Thymus (tissue), 11 donors: ENCODE results near the gene KRT86. TPM values are rescaled to one million over a fixed set of nuclear protein-coding genes. Genes with fewer than 3 reads are reported as not detected.
"Not testable (repeated sequence)": the region's sequence is repeated elsewhere in the genome, so short reads cannot be mapped to it uniquely, and the experiment has no call there.

Source experiments
- DNase-seq, 9 donors: peaks; one replicate each; pipeline ENCODE4 v3.0.0-alpha.2; 2013; ENCODE audit warnings: low spot score in 9 of 9, low read depth in 6 of 9, missing footprints in 1 of 9
- H3K27ac ChIP-seq, 2 donors: one replicate each; pipeline ENCODE4 v1.5.1; 2013; ENCODE audit warnings: control low read depth in 1 of 2, low read depth in 1 of 2, low read length in 1 of 2, mild to moderate bottlenecking in 1 of 2, moderate library complexity in 1 of 2
- H3K27me3 ChIP-seq, 2 donors: one replicate each; pipeline ENCODE4 v1.5.1; 2013; ENCODE audit warnings: low read length in 1 of 2; ENCODE audit not compliant: control insufficient read depth in 2 of 2, insufficient read depth in 1 of 2
- H3K36me3 ChIP-seq, 2 donors: one replicate each; pipeline ENCODE4 v1.5.1; 2013; ENCODE audit warnings: low read length in 1 of 2, mild to moderate bottlenecking in 1 of 2, moderate library complexity in 1 of 2; ENCODE audit not compliant: control insufficient read depth in 2 of 2, insufficient read depth in 2 of 2
- H3K4me1 ChIP-seq, 2 donors: one replicate each; pipeline ENCODE4 v1.5.1; 2013; ENCODE audit warnings: low read length in 2 of 2; ENCODE audit not compliant: control insufficient read depth in 2 of 2, insufficient read depth in 2 of 2
- H3K4me3 ChIP-seq, 2 donors: one replicate each; pipeline ENCODE4 v1.5.1; 2013; ENCODE audit warnings: low read length in 2 of 2, control low read depth in 1 of 2, mild to moderate bottlenecking in 1 of 2
- H3K9me3 ChIP-seq, 2 donors: one replicate each; pipeline ENCODE4 v1.5.1; 2013; ENCODE audit warnings: low read length in 1 of 2, mild to moderate bottlenecking in 1 of 2; ENCODE audit not compliant: control insufficient read depth in 2 of 2, insufficient read depth in 1 of 2
- WGBS: extraction: QIAGEN DNeasy Blood & Tissue Kit; methylation state at CpG from one replicate; pipeline ENCODE4 v1.1.7; 2013; 5-methylcytosine and 5-hydroxymethylcytosine counted together
- polyA plus RNA-seq: library from polyadenylated mRNA; stranded (reverse); fragments of 200-250 nt; gene quantifications from one replicate; pipeline ENCODE4 v1.2.3, GENCODE V29; 2013
- total RNA-seq: library from RNA; stranded (reverse); fragments of 120-200 nt; gene quantifications from one replicate; pipeline ENCODE4 v1.2.4, GENCODE V29; 2013
- donor health status: healthy.

Gene KRT86
- total and polyA plus RNA-seq, 2 donors = 0.42 to 1.4 TPM

GRCh38 chr12:52254965-52255751 is 19.3 kb upstream of the KRT86 start:
- H3K36me3 ChIP-seq = no peaks in the 10 kb centered on the region
- no peak overlapping the region for H3K27ac ChIP-seq
- peaks cover 0 to 2% of the 10 kb centered on the region in 2 donors for H3K4me1 ChIP-seq
- DNase-seq = no peak
- H3K4me3 ChIP-seq = no peak overlapping the region
- WGBS = 94% methylated on average over 7 of the region's 7 CpGs
- peaks cover 34 to 91% of the 10 kb centered on the region in 2 donors for H3K27me3 ChIP-seq
- H3K9me3 ChIP-seq = peaks cover 0 to 1% of the 10 kb centered on the region in 2 donors

GRCh38 chr12:52255926-52256583 is 18.4 kb upstream of the KRT86 start:
- H3K27me3 ChIP-seq = peaks cover 31 to 91% of the 10 kb centered on the region in 2 donors
- H3K4me1 ChIP-seq = peaks cover 0 to 2% of the 10 kb centered on the region in 2 donors
- H3K9me3 ChIP-seq = peaks cover 0 to 1% of the 10 kb centered on the region in 2 donors
- DNase-seq = no peak
- H3K4me3 ChIP-seq = no peak overlapping the region
- no peak overlapping the region for H3K27ac ChIP-seq
- 88% methylated on average over 9 of the region's 9 CpGs for WGBS
- no peaks in the 10 kb centered on the region for H3K36me3 ChIP-seq

DNA sequence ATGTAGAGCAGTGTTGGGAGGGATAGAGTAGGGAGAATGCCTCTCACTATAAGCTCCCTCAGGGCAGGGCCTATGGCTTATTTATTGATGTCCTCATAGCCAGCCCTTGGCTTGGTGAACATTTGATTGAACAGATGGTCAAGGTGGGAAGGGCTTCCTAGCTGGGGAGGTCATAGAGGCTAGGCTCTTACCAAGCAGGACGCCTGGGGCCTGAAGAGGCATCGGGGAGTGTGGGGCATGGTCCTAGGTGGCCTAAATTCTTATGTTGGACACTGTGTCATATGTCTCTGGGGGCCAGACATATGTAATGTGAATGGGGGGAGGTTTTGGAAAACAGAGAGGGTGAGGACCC is 17.9 kb upstream of the KRT86 start:
- H3K9me3 ChIP-seq = peaks cover 0 to 1% of the 10 kb centered on the region in 2 donors
- no peak overlapping the region for H3K27ac ChIP-seq
- H3K27me3 ChIP-seq = peaks cover 31 to 91% of the 10 kb centered on the region in 2 donors
- DNase-seq = no peak
- WGBS = 90% methylated on average over 2 of the region's 2 CpGs
- peaks cover 0 to 2% of the 10 kb centered on the region in 2 donors for H3K4me1 ChIP-seq
- H3K36me3 ChIP-seq = no peaks in the 10 kb centered on the region
- no peak overlapping the region for H3K4me3 ChIP-seq

GRCh38 chr12:52257074-52257551 is 17.3 kb upstream of the KRT86 start:
- Histone ChIP-seq H3K27me3 (peaks cover 31 to 91% of the 10 kb centered on the region in 2 donors), H3K36me3 (no peaks in the 10 kb centered on the region), H3K4me3 (no peak overlapping the region), H3K4me1 (peaks cover 0 to 2% of the 10 kb centered on the region in 2 donors), H3K9me3 (peaks cover 0 to 1% of the 10 kb centered on the region in 2 donors), H3K27ac (no peak overlapping the region)
- no peak for DNase-seq
- WGBS = 81% methylated on average over 4 of the region's 4 CpGs

DNA sequence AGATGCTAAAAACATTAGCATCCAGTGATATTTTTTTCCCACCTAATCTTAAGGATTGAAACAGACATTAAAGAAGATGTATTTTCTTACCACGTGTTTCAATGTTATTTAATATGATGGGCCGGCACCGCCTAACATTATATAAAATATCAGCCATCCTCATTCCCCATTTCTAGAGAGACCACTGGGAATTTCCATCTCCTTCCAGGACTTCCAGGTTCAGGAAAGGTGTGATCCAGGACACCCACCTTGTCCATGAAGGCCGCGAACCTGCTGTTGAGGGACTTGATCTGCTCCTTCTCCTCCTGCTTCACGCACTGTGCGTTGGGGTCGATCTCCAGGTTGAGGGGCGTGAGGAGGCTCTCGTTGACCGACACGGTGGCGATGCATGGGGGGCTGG is 16.5 kb upstream of the KRT86 start:
- H3K36me3 ChIP-seq, H3K27ac ChIP-seq, H3K4me3 ChIP-seq, DNase-seq, H3K4me1 ChIP-seq, H3K9me3 ChIP-seq: not testable (repeated sequence)
- H3K27me3 ChIP-seq = peaks cover 31 to 87% of the 10 kb centered on the region in 2 donors
- WGBS = 43% methylated on average over 13 of the region's 13 CpGs

GRCh38 chr12:52258335-52258901 is 16.0 kb upstream of the KRT86 start:
- peaks cover 31 to 88% of the 10 kb centered on the region in 2 donors for H3K27me3 ChIP-seq
- peaks cover 0 to 2% of the 10 kb centered on the region in 2 donors for H3K4me1 ChIP-seq
- DNase-seq = no peak
- 8% methylated on average over 72 of the region's 72 CpGs for WGBS
- H3K9me3 ChIP-seq = peaks cover 0 to 1% of the 10 kb centered on the region in 2 donors
- no peak overlapping the region for H3K27ac ChIP-seq
- no peaks in the 10 kb centered on the region for H3K36me3 ChIP-seq
- no peak overlapping the region for H3K4me3 ChIP-seq

- no peak for DNase-seq
- 31% methylated on average over 6 of the region's 6 CpGs for WGBS
- peaks cover 31 to 83% of the 10 kb centered on the region in 2 donors for H3K27me3 ChIP-seq
Measured at GRCh38 chr12:52259657-52260243, 14.7 kb upstream of the KRT86 start.

DNA sequence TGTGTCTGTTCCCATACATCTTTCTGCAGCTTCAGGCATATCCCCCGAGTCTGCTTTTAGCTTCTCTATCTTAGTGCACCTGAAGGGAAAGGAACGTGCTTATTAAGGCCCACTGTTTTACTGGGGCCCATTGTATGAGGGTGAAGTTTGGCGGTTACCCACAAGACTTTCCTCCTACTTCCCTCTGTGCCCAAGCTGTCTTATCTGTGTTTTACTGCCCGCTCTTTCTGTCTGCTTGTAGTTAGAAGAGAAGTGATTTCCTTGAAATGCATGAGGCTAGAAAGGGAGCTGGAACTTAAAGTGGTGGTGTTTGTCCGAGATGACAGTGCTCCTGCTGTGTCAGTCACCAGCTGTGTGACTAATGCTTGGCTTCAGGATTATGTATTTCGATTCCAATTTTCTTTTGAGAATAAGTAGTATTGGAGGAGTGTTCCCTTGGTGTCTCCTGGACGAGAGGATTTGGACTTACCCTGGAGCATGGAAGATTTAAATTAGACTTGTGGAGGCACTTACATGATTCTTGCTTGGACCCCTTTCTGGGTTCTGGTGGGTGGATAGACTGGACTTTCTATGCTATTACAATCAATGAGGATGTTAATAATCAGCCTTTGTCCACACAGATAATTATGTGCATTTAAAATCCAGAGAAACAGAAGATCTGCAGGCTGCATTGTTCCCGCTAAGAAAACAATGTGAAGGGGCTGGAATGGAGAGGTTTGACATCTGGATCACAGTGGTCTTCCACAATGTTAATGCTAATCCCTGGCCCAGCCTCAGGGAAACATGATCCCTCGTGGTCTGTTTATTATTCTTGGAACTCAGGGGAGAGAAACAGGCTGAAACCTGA is 13.9 kb upstream of the KRT86 start:
- peaks cover 0 to 1% of the 10 kb centered on the region in 2 donors for H3K9me3 ChIP-seq
- no peaks in the 10 kb centered on the region for H3K36me3 ChIP-seq
- H3K4me3 ChIP-seq = no peak overlapping the region
- peaks cover 0 to 2% of the 10 kb centered on the region in 2 donors for H3K4me1 ChIP-seq
- H3K27ac ChIP-seq = no peak overlapping the region
- 17% methylated on average over 9 of the region's 9 CpGs for WGBS
- H3K27me3 ChIP-seq = peaks cover 31 to 74% of the 10 kb centered on the region in 2 donors
- DNase-seq = no peak

More at GRCh38 chr12:52259657-52260243, 14.7 kb upstream of the KRT86 start:
- H3K9me3 ChIP-seq = peaks cover 0 to 1% of the 10 kb centered on the region in 2 donors
- H3K4me1 ChIP-seq = peaks cover 0 to 2% of the 10 kb centered on the region in 2 donors
- no peaks in the 10 kb centered on the region for H3K36me3 ChIP-seq
- H3K27ac ChIP-seq = no peak overlapping the region
- H3K4me3 ChIP-seq = no peak overlapping the region
